Daoy (cell line): Measurements from ENCODE around the gene TMX4. TPM values are rescaled to one million over a fixed set of nuclear protein-coding genes. Genes with fewer than 3 reads are reported as not detected.
"Not testable (repeated sequence)": the region's sequence is repeated elsewhere in the genome, so short reads cannot be mapped to it uniquely, and the experiment has no call there.

Source experiments
- DNase-seq: peaks from one replicate; pipeline ENCODE4 v3.0.0-alpha.2; 2015; ENCODE audit warnings: low read depth
- total RNA-seq: library from RNA; depleted of rRNA; stranded (reverse); fragments of >200 nt; shearing (Covaris generic); gene quantifications from 2 replicates; pipeline ENCODE4 v1.2.3, GENCODE V29; 2014; rRNA removed

TMX4 gene
- total RNA-seq, 1 experiment from 2014 or later, result 10.2 TPM

GRCh38 chr20:7971536-7972280 lies 47.9 kb downstream of the TMX4 start:
- DNase-seq, result no peak

DNA sequence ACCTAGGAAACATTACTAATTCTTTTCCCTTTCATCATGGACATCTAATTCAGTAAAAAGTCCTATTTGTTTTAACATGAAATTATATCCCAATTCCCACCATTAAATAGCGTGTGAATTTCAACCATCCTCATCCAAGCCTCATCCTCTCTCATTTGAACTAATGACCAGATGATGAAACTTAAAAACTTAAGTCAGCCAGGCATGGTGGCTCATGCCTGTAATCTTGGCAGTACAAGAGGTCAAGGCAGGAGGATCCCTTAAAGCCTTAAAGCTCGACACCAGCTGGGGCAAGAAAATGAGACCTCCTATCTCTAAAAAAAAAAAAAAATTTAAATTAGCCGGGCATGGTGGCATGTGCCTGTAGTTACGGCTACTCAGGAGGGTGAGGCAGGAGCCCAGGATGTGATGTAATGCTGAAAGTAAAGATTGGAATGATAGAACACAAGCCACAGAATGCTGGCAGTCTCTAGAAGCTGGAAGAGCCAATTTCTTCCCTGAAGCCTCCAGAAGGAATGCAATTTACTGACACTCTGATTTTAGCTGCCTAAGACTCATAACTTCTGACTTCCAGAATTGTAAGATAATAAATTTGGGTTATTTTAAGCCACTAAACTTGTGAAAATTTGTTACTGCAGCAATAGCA lies 52.2 kb downstream of the TMX4 start:
- DNase-seq, result peak; percentile 25

DNA sequence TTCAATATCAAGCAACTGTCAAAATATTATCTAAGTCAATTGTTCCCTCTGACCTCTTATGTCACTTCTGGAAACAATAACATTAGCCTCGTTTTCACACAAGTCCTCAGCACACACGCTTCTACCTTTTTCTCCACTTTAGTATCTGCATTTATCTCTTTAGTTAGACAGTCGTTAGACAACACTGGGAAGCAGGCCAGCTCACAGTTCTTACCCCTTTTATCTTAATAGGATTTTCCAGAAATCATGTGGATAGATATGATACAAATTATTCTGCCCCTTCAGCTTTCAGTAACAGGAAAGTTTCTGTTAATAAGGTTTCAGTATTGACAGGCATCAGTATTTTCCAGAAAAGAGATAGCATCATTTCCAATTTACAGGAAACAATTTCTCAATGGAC lies 53.4 kb downstream of the TMX4 start:
- no peak for DNase-seq

GRCh38 chr20:7959484-7959883 lies 60.1 kb downstream of the TMX4 start:
- no peak for DNase-seq

GRCh38 chr20:7956561-7956960 lies 63.0 kb downstream of the TMX4 start:
- not testable (repeated sequence) for DNase-seq

DNA sequence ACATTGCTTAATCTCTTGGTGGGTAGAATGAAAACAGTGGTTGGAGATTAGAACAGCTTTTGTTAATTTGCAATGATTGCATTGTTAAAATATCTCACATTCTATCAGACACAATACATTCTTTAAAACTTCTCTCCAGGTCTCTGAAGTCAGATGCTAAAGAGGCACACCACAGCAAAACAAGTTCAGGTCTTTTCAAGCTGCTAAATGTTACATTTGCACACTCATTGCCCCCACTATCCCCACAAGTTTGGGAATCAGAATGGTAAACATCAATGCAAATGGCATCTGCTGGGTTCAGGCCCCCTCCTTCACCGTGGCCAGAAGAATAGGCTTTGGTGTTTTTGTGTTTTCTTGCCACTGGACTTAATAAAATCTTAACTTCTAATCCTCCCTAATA lies 69.2 kb downstream of the TMX4 start:
- DNase-seq, result no peak

DNA sequence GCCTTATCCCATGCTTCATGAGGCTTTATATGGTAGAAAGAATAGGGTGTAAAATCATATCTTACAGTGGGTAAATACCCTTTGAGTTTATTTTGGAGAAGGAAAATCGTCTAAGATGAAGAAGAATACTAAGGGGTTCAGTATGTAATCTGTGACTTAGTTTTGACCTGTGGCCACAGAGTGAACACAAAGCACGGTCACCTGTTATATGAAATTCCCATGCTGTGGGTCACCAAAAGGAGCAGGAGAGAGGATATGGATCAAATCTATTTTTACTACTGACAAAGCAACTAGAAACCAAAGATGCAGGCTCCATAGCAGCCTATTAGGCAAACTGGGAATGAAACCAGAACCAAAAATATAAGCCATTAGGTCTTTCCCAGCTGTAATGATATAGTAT lies 75.7 kb downstream of the TMX4 start:
- DNase-seq, result no peak

- no peak for DNase-seq
Measured at GRCh38 chr20:7940341-7940740, 79.2 kb downstream of the TMX4 start, which contains the start of gene HAO1. HAO1 (minus strand) TSS chr20:7940458; CDS start chr20:7940422, 36 bp downstream.

DNA sequence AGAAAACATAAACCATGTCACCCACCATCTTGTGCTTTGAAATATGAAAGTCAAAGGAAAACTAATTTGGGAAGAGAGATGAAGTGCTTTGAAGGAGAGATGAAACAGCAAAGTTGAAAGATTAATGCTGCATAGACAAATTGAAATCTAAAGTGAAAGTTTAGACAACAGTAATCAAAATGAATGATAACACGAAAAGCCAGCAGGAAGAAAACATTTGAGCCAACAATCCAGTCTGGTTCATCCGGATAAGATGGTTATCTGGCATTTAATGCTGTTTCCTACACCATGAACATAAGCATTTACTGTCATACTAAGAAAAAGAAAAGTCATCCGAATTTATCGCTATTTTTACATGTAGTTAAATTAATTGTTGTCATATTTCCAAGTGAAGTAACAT lies 79.9 kb downstream of the TMX4 start:
- no peak for DNase-seq

GRCh38 chr20:7938058-7938457 lies 81.5 kb downstream of the TMX4 start:
- no peak for DNase-seq

DNA sequence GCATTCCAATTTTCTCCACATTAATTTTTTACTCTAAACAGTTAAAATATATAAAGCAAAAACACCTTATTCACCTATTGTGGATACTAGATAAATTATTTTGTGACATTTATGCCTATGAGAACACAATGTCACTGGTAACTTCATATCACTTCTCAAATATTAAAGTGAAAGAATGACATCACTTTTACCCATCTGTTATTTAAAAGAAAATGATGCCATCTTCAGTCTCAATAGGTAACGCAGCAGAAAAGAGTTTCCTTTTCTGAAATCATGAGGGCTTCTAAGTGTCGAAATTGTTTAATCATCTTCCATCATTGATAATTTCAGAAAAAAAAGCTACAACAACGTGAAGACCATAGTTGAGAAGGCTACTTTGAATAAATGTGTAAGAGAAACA lies 82.2 kb downstream of the TMX4 start:
- DNase-seq, result no peak

- no peak for DNase-seq
Measured at GRCh38 chr20:7935027-7935551, 84.5 kb downstream of the TMX4 start.

GRCh38 chr20:7933346-7933745 lies 86.2 kb downstream of the TMX4 start:
- no peak for DNase-seq

- no peak for DNase-seq
Measured at GRCh38 chr20:7930343-7930742, 89.2 kb downstream of the TMX4 start.

Other genes starting within 250 kb of the TMX4 start
- gene HAO1, start 79.3 kb downstream of the TMX4 start, total RNA-seq, result not detected in 2 replicates
- 2.3 and 2.9 TPM in 2 replicates for gene PLCB1, start 112.5 kb upstream of the TMX4 start, total RNA-seq